ENCODE measurements around the gene WNT4. TPM values are rescaled to one million over a fixed set of nuclear protein-coding genes. Genes with fewer than 3 reads are reported as not detected.

WNT4 gene
- total RNA-seq (ENCODE audit: low replicate concordance), result under 0.01 and 0.23 TPM in 2 replicates

GRCh38 chr1:22143065-22144033 is at the start of gene WNT4:
Gene WNT4 (minus strand): TSS chr1:22143097. CDS start chr1:22142922, 175 bp downstream.

Other genes with a start within 250 kb of the WNT4 start
- gene HSPG2, start 205.8 kb downstream of the WNT4 start, total RNA-seq (ENCODE audit: low replicate concordance), result 81.3 and 717 TPM in 2 replicates
- gene CELA3B, start 166.1 kb downstream of the WNT4 start, total RNA-seq (ENCODE audit: low replicate concordance), result not detected in 2 replicates
- not detected in 2 replicates for gene CELA3A, start 141.4 kb downstream of the WNT4 start, total RNA-seq (ENCODE audit: low replicate concordance)
- gene CDC42, start 90.4 kb downstream of the WNT4 start, total RNA-seq (ENCODE audit: low replicate concordance), result 221 and 545 TPM in 2 replicates